Measurements from ENCODE around the gene C6orf120. TPM values are rescaled to one million over a fixed set of nuclear protein-coding genes. Genes with fewer than 3 reads are reported as not detected.

The C6orf120 gene
- total and polyA plus RNA-seq, 2 of the 13 experiments (the other 11 are each of a cell fraction or from before 2014, with no cell fraction given) = 21.7 to 29.9 TPM

DNA sequence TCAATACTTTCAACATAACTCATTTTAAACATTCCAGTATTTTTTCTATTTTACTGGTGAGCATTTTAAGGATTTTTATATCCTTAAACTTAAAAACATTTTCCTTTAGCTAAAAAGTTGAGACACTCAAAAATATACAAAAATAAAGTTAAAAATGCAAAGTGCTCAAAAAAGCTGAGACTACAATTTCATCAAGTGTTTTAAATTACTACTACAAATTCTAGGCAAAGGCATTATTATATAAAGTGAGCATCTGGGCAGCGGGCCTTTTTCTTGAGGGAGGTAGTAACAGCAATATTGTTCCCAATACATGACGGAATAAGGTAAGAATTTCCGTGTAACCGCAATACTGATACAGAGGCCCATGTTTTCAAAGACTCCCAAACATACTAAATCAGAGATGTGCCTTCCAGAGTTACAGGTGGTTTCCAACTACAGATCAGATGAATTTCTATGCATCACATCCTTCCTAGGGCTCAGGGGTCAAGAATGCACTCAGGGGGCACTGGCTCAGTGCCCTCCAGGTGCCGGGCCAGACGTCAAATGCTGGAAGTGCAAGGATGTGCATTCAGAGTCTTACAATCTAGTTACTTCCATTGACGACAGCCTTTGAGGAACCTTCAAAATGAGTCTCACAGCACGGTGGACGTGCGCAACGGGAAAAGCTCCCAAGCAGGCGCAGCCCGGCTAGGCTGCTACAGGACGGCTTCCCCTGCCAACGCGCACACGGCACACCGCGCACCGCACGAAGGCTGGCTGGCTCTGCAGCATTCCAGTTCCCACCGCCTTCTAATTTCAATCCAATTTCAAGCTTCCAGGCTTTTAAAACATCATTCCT is 20.7 kb downstream of the C6orf120 start (continued):
- TF ChIP-seq AGO1 (IDR thresholded peaks at IDR 0.05; ENCODE audit: low read depth, low read length, poor library complexity, severe bottlenecking) = peak; percentile 55
- TF ChIP-seq, protein P1, sequence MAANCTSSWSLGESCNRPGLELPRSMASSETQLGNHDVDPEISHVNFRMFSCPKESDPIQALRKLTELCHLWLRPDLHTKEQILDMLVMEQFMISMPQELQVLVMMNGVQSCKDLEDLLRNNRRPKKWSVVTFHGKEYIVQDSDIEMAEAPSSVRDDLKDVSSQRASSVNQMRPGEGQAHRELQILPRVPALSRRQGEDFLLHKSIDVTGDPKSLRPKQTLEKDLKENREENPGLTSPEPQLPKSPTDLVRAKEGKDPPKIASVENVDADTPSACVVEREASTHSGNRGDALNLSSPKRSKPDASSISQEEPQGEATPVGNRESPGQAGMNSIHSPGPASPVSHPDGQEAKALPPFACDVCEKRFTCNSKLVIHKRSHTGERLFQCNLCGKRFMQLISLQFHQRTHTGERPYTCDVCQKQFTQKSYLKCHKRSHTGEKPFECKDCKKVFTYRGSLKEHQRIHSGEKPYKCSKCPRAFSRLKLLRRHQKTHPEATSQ (CRISPR knock-in tag; IDR thresholded peaks at IDR 0.05; ENCODE audit: borderline replicate concordance) = no peak
- no peak for TF ChIP-seq KDM5A (IDR thresholded peaks at IDR 0.05; ENCODE audit: borderline replicate concordance, low read length)
- no peak for TF ChIP-seq ARNT2 (CRISPR knock-in tag; IDR thresholded peaks at IDR 0.05; ENCODE audit: low read depth)
- no peak for TF ChIP-seq RBFOX2 (IDR thresholded peaks at IDR 0.05; ENCODE audit: low read depth, low read length)
- TF ChIP-seq, protein P2, sequence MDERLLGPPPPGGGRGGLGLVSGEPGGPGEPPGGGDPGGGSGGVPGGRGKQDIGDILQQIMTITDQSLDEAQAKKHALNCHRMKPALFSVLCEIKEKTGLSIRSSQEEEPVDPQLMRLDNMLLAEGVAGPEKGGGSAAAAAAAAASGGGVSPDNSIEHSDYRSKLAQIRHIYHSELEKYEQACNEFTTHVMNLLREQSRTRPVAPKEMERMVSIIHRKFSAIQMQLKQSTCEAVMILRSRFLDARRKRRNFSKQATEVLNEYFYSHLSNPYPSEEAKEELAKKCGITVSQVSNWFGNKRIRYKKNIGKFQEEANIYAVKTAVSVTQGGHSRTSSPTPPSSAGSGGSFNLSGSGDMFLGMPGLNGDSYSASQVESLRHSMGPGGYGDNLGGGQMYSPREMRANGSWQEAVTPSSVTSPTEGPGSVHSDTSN (CRISPR knock-in tag; IDR thresholded peaks at IDR 0.05) = no peak
- TF ChIP-seq, protein P3, sequence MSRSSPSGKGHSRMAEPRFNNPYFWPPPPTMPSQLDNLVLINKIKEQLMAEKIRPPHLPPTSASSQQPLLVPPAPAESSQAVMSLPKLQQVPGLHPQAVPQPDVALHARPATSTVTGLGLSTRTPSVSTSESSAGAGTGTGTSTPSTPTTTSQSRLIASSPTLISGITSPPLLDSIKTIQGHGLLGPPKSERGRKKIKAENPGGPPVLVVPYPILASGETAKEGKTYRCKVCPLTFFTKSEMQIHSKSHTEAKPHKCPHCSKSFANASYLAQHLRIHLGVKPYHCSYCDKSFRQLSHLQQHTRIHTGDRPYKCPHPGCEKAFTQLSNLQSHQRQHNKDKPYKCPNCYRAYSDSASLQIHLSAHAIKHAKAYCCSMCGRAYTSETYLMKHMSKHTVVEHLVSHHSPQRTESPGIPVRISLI (CRISPR knock-in tag; IDR thresholded peaks at IDR 0.05; ENCODE audit: borderline replicate concordance) = no peak
- no peak for TF ChIP-seq ZNF101 (CRISPR knock-in tag; IDR thresholded peaks at IDR 0.05; ENCODE audit: borderline replicate concordance, low read depth)
- TF ChIP-seq CHCHD3 (CRISPR knock-in tag; IDR thresholded peaks at IDR 0.05) = no peak
- no peak for TF ChIP-seq ADNP (CRISPR knock-in tag; IDR thresholded peaks at IDR 0.05)
- no peak for TF ChIP-seq ZNF792 (CRISPR knock-in tag; IDR thresholded peaks at IDR 0.05)
- no peak for TF ChIP-seq JARID2 (CRISPR knock-in tag; IDR thresholded peaks at IDR 0.05; ENCODE audit: insufficient replicate concordance)
- no peak for TF ChIP-seq ZNF572 (CRISPR knock-in tag; IDR thresholded peaks at IDR 0.05)
- peak; percentile 49; the same call in 1 of the 2 replicates for TF ChIP-seq TAF1 (CRISPR knock-in tag; IDR thresholded peaks at IDR 0.05)
- 0 out of 2 replicates have a peak, but pooled peaks have one; percentile 36 for TF ChIP-seq ZKSCAN5 (CRISPR knock-in tag; IDR thresholded peaks at IDR 0.05)
- TF ChIP-seq, protein P4, sequence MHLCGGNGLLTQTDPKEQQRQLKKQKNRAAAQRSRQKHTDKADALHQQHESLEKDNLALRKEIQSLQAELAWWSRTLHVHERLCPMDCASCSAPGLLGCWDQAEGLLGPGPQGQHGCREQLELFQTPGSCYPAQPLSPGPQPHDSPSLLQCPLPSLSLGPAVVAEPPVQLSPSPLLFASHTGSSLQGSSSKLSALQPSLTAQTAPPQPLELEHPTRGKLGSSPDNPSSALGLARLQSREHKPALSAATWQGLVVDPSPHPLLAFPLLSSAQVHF (CRISPR knock-in tag; IDR thresholded peaks at IDR 0.05) = no peak
- TF ChIP-seq, protein P5, sequence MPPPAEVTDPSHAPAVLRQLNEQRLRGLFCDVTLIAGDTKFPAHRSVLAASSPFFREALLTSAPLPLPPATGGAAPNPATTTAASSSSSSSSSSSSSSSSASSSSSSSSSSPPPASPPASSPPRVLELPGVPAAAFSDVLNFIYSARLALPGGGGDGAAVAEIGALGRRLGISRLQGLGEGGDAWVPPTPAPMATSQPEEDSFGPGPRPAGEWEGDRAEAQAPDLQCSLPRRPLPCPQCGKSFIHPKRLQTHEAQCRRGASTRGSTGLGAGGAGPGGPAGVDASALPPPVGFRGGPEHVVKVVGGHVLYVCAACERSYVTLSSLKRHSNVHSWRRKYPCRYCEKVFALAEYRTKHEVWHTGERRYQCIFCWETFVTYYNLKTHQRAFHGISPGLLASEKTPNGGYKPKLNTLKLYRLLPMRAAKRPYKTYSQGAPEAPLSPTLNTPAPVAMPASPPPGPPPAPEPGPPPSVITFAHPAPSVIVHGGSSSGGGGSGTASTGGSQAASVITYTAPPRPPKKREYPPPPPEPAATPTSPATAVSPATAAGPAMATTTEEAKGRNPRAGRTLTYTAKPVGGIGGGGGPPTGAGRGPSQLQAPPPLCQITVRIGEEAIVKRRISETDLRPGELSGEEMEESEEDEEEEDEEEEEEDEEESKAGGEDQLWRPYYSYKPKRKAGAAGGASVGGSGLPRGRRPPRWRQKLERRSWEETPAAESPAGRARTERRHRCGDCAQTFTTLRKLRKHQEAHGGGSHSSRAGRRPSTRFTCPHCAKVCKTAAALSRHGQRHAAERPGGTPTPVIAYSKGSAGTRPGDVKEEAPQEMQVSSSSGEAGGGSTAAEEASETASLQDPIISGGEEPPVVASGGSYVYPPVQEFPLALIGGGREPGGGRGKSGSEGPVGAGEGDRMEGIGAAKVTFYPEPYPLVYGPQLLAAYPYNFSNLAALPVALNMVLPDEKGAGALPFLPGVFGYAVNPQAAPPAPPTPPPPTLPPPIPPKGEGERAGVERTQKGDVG (CRISPR knock-in tag; IDR thresholded peaks at IDR 0.05; ENCODE audit: borderline replicate concordance) = peak; percentile 58; the same call in 1 of the 2 replicates
- no peak for TF ChIP-seq ZKSCAN1 (IDR thresholded peaks at IDR 0.05; ENCODE audit: low read length)
- TF ChIP-seq PRPF4 (IDR thresholded peaks at IDR 0.05; ENCODE audit: low read depth, low read length, poor library complexity, severe bottlenecking) = no peak
- TF ChIP-seq, protein P6, sequence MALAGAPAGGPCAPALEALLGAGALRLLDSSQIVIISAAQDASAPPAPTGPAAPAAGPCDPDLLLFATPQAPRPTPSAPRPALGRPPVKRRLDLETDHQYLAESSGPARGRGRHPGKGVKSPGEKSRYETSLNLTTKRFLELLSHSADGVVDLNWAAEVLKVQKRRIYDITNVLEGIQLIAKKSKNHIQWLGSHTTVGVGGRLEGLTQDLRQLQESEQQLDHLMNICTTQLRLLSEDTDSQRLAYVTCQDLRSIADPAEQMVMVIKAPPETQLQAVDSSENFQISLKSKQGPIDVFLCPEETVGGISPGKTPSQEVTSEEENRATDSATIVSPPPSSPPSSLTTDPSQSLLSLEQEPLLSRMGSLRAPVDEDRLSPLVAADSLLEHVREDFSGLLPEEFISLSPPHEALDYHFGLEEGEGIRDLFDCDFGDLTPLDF (CRISPR knock-in tag; IDR thresholded peaks at IDR 0.05) = no peak
